Embryonic facial prominence (tissue), 1 donor: Measurements from ENCODE around the gene OR7A10.

Experiments used
- DNase-seq: peaks from one replicate; pipeline ENCODE4 v3.0.0-alpha.2; 2016; ENCODE audit errors: extremely low spot score

The OR7A10 gene

DNA sequence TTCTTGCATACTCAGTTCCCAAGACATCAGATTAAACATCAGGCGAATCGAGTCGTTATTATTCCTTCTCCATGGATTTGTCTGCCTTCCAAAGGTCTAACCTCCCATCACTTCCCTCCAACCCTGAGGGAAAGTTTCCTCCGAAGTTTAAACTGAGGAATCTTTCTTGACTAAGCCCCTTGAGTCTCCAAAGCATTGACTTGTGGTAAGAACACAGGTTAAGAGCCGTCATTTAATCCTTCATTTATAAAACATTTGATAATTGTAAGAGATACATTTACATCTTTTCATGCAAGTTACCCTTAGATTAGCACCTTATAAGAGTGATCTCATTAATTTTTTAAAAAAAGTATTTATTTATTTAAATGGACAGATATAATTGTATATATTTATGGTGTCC lies at the start of gene OR7A10:
OR7A10 (minus strand) TSS at position 101 of the 400 bp plus-strand sequence. CDS start 7,045 bp downstream, outside the sequence.
- no peak for DNase-seq

- DNase-seq: no peak
These were observed 42.1 kb upstream of the OR7A10 start for GRCh38 chr19:14890643-14891379.

- DNase-seq: no peak
These were observed 41.4 kb upstream of the OR7A10 start for GRCh38 chr19:14889994-14890642.

DNA sequence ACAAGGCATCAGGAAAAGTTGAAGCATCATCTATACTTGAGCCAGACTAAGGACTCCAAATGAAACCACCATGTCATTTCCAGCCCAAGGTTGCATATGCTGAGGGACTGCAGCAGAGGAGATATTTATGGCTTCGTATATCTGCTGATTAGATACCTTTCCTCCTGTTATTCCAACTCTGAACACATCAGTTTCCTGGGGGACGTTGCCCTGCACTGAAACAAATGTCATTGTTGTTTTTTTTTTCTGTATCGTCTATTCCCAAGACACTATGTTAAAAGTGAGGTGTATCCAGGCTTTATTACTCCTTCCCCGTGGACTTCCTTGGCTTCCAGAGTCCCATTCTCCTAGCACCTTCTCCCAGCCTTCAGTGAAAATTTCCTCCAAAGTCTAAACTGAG lies 37.3 kb upstream of the OR7A10 start, which contains the start of gene OR7A17:
OR7A17 (minus strand) TSS at position 101 of the 400 bp plus-strand sequence. CDS start 4,777 bp downstream, outside the sequence.
- DNase-seq: no peak

DNA sequence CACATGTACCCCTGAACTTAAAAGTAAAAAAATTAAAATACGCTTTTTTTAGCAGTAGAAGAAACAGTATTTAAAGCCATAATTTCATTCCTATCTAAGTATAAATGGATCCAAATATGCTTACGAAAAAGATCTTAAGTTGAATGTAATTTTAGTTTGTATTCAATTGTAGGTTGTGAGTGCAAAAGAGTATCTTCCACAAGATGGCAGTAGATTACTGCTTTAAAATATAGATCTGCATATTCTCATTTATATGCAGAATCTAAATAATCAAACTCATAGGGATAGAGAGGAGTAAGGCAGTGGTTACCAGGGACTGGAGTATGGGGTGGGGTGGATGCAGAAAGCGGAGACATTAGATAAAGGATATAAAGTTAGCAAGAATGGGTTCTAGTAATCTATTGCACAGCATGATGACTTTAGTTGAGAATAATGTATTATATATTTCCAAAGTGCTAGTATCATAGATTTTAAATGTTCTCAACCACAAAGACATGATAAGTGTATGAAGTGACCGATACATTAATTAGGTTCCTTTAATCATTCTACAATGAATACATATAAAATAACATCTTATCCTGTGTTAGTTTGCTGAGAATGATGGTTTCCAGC lies 23.0 kb upstream of the OR7A10 start:
- DNase-seq: peak; percentile 8

DNA sequence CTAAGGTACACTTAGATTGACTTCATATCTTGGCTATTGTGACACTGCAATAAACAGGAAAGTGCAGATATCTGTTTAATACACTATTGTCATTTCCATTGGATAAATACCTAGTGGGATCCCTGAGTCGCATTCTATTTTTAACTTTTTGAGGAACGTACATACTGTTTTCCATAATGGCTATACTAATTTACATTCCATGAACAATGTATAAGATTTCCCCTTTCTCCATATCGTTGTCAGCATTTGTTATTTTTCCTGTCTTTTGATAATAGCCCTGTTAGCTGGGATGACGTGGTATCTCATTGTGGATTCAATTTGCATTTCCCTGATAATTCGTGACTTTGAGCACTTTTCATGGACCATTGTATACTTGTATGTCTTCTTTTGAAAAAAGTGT lies 19.8 kb upstream of the OR7A10 start:
- no peak for DNase-seq

GRCh38 chr19:14843578-14843977 lies 5.1 kb downstream of the OR7A10 start:
- no peak for DNase-seq

DNA sequence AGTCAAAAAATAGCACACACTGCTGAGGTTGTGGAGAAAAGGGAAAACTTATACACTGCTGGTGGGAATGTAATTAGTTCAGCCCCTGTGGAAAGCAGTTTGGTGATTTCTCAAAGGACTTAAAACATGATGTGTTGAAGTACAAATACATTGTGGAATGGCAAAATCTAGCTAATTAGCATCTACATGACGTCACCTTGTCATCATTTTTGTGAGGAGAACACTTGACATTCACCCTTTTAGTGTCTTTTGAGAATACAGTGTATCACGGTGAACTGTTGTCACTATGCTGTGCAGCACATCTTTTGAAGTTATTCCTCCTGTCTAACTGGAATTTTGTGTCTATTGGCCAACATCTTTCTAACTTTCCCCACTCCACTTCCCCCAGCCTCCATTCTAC lies 5.6 kb downstream of the OR7A10 start:
- DNase-seq: no peak

DNA sequence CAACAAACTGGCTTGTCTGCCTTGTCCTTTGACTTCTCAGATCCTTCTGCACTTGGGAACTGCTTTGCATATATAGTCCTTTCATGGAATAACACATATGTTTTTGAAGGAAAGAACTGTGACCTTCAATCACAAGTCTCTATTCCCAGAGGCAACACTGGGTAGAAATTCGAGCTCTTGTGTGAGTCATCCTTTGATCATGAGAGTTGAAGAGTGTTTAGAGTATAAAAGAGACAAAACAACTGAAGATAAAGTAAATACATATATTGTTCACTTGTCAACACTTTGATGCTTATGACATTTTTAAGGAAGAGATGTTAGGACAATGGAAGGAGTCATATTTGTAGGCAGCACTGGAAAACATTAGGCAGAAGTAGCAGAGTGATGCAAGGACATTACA lies 8.5 kb downstream of the OR7A10 start:
- DNase-seq: no peak

GRCh38 chr19:14837391-14837790 lies 11.3 kb downstream of the OR7A10 start:
- DNase-seq: no peak

- DNase-seq: no peak
These were observed 13.7 kb downstream of the OR7A10 start, which contains the start of the genes OR7A5 and OR7C1 for GRCh38 chr19:14835011-14835410. TSS of gene OR7A5 (minus strand) at chr19:14835185. CDS start at chr19:14828241, 6,944 bp downstream. TSS of gene OR7C1 (minus strand) at chr19:14835185. CDS start at chr19:14800136, 35,049 bp downstream.

GRCh38 chr19:14830702-14831101 lies 18.0 kb downstream of the OR7A10 start:
- DNase-seq: no peak

- no peak for DNase-seq
These were observed 22.7 kb downstream of the OR7A10 start for GRCh38 chr19:14826006-14826405.

- no peak for DNase-seq
These were observed 26.8 kb downstream of the OR7A10 start for GRCh38 chr19:14821937-14822336.

GRCh38 chr19:14818588-14818987 lies 30.1 kb downstream of the OR7A10 start:
- no peak for DNase-seq

DNA sequence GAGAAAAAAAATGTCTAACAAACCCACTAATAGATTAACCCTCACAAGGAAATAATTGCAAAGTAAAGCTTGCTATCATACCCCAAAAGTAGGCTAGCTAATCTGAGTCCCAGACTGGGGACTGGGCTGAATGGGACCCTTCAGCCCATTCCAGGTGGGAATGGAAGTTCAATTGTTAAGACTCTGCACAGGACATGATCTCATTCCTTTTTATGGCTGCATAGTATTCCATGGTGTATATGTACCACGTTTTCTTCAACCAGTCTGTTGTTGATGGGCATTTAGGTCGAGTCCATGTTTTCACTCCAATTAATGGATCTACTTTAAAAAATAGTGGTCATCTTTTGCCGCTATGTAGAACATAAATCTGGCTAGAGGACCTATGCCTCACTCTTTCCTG lies 31.7 kb downstream of the OR7A10 start:
- DNase-seq: no peak

GRCh38 chr19:14814982-14815652 lies 33.6 kb downstream of the OR7A10 start:
- no peak for DNase-seq

DNA sequence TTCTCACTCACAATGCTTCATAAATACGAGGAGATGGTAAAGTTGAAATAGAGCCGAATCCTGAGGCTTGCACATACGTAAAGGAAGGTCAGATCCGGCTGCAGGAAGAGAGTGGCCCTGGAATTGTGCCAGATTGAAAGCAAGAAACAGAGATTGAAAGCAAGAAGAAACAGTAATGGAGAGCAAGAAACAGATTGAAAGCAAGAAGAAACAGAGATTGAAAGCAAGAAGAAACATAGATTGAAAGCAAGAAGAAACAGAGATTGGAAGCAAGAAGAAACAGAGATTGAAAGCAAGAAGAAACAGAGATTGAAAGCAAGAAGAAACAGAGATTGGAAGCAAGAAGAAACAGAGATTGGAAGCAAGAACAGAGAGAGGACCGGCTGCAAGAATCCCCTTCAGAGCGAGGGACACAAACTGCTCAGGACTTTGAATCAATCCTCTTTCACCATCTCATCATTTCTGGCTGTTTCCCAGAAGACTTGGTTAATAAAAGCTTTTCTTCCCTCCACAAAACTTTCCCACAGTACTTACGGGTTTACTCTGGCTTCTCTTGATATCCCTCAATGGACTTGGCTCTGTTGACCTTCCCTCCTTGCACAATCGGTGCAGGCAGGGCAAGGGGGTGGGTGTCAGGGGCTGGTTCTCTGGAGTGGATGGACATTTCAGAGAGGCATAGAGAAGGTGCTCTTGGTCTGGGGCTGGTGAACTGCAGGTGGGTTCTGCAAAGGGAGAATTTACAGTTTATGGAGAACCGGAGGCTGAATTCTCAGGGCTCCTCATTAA lies 39.3 kb downstream of the OR7A10 start:
- DNase-seq: no peak

- no peak for DNase-seq
These were observed 44.0 kb downstream of the OR7A10 start for GRCh38 chr19:14804765-14805164.

GRCh38 chr19:14798760-14799159 lies 50.0 kb downstream of the OR7A10 start:
- DNase-seq: no peak

GRCh38 chr19:14796021-14796420 lies 52.7 kb downstream of the OR7A10 start:
- DNase-seq: no peak
